Cortex of kidney (tissue), 1 donor: ENCODE measurements around the gene SMPX.

Experiments used
- DNase-seq: peaks from one replicate; lab custom pipeline; 2025; lab: John Stamatoyannopoulos, UW

The SMPX gene

DNA sequence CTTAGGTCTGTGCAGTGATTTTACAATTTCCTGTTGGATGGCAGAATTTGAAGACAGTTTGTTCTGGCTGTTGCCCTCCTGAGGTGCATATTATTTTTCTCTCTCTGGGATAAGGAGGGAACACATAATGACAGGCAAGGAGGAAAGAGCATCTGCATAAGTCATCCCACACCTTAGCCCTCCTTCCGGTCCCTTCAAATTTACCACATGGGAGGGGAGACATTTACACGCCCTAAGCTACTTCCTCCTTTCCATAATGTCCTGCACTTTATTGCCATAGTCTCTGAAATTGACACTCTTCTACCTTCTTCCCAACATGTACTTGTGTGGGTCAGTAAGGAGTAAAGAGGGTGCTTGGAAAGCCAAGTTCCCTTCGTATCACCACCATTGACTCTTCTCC lies 13.9 kb downstream of the SMPX start:
- DNase-seq: no peak

DNA sequence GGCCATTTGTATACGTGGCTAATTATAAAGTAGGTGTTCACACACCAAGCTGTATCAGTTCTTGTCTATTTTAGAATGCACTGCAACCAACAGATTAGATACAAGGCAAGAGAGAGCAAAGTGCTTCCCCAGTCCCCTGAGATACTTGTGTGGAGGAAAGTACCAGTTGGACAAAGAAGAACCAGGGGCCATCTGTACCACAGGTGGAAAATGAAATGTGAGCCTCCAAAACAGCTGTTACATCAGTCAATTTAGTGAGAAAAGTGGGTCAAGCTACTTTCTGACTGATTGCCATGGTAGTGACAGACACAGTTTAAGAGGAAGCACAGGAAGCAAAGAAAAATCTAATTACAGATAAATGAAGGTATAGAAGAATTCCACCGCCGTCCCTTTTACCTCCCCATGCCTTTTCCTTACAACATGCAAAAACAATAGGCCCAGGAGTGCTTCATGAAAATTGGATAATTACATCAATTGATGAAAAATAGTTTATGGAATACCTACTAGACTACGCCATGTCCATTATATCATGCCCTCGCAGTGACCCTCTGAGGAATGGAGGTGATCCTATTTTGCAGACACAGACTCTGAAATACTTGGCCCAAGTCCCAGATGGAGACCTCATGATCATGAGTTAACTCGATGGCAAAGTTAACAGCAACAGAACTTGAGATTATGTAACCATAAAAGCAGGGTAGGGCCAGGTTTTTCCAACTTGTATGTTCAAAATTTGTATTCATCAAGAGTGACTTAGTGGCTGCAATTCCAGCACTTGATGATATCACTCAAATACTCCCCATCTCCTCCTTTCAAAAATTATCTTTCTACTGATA lies 15.8 kb downstream of the SMPX start:
- no peak for DNase-seq

DNA sequence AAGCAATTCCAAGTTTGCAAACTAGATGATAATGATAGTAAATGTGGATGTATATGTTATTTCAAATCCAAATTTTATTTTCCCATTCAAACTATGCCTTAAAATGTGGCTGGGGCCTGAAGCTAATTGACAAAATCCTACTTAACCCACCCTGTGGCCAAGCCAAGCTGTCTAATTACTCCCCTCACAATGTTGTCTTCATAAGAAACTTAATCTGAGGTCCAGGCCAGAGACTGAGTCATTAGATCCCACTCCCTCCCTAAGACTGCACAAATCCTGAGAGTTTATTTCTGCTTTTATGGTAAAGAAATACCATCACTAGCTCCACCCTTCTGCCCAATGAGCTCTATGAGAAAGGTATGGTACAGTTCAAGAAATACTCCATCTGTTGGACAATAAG lies 16.6 kb downstream of the SMPX start:
- DNase-seq: no peak

DNA sequence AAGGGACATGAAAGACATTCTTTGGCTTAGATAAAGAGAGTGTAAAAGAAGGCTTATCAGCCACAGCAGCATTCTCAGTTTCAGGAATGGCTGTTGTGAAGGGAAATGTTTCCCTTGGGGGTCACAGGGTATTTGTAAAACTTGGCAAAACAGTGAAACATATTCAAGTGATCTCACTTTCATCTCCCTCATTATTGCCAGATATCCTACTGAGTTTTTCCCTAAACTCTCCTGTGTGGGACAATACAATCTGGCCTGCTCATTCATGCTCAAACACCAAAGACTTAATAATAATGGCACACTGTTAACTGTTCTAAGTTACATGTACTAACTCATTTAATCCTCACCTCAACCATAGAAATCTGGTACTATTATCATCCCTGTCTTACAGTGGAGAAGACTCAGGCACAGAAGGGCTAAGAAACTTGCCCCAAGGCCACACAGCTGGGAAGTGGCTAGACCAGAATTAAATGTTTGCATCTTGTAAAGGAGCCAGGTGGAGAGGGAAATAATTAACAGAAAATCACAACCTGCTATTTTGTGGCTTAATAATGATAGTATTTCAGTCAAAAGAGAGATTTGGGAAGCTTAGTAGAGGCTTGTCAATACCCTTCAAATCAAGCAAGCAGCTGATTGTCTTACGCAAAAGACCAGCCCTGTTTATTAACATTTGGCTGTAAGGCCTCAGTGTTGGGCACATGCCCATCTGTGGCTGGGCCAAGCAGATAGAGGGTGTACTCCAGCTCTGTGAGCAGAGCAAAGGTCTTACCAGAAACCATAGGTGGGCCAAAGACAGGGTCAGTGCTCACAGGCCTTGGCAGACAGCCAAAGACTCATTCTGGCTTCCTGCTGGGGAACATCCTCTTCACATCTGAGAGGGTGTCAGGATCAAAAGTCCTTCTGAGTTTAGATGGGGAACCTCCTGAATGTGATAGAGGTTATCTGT lies 17.3 kb downstream of the SMPX start:
- no peak for DNase-seq

DNA sequence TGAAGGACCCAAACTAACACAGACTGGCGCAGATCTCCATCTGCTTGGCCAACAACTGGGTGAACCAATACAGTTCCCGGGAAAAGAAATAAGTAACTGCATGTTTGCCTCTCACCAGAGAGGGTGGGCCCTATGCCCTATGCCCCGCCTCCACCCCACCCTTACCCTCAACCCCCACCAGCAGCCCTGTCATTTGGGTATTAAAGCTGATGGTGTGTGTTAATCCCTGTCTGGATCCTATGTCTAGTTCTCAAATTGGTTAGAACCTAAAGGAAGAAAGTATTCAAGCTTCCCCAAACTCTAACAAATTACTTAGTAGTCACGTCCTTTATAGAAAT lies 19.0 kb downstream of the SMPX start:
- DNase-seq: no peak

DNA sequence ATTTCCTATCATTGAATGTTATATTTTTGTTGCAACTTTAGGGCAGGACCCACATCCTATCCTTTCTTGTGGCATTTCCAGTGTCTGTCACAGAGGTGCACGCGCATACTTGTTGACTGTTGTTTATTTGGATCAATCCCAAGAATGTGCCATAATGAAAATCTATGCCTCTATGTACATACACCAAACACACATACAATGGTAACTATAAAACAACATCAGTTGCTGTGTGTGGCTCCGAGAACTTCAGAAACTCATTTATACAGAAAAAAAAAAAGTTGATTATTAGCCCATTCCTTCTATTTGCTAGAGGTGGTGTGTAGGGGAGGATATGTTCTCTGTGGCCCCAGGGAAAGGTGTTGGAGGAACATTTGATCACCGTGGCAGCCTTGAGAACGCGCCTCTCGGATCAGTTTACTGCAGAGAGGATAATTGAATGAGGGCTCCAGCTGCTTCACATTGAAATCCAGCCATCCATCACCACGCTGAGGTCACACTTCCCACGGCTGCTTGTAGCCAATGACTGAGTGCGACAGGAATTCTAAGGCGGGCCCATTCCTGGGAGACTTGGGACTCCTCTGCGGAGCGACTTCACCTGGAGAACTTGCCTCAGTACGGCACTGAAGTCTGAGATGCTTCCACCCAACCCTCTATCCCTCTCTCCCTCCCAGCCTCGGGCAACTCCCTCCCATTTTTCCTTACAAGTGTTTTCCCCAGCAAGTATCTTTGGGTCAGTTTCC lies 19.5 kb downstream of the SMPX start:
- DNase-seq: no peak

DNA sequence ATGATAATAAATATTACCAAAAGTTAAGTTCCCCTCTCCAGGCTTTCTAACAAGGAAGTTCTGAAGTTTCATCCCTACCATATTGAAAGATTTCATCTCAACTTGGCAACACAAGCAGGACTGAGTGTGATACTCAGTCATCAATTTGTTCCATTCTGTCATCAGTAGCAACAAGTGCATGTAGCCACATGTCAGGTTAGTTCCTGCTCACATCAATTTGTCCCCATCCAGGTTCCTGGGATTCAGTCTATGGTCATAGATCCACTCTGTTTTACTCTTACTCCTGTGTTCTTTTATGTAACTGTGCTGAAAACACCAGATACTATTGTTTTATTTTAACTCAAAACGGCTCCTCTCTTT lies 22.2 kb downstream of the SMPX start:
- DNase-seq: no peak

DNA sequence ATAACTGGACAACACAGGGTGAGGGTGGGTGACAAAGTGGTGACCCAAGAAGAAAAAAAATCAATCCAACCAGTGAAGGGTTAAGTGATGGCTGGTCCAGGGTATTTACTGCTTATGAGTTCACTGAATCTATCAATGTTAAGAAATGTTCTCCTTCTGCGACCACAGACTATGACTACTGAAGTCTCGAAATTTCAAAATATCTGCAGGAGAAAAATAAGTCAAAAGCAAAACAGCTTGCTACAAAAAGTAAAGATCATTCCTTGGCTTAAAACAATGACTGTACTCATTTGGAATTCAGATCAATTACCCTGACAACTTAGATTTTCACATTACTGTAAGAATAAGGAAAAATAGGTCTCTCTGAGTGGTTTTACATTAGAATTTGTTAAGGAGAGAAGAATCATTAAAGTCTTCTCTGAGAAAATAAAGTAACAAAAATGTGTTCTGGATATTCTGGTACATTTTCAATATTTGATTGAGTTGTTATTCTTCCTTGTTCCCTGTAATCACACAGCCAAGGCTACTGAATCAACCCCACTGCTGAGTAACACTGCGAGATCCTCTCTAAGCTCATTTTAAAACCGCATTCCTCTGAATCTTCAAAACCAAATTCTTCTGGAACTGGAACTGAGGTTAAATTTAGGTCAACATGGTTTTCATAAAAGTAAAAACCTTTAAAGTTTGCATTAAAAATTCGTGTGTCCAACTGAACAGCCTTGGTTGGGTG lies 22.7 kb downstream of the SMPX start:
- DNase-seq: no peak

DNA sequence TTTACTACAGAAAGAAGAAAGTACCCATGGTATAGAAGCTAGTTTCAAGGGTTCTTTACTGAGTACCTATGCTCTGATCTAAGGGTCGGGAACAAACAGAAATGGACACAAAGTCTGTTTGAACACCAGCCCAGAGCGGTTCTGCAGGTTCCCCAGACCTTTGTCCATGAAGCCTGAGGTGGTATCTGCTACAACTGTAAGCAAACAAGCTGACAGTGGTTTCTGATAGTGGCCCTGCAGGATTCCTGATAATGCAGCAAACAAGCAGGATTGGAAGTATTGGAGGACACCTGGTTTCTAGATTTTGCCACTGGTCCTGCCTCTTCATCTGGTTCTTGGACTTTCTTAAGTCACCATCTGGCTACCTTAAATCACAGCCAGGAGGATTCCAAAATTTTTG lies 23.7 kb downstream of the SMPX start:
- no peak for DNase-seq

DNA sequence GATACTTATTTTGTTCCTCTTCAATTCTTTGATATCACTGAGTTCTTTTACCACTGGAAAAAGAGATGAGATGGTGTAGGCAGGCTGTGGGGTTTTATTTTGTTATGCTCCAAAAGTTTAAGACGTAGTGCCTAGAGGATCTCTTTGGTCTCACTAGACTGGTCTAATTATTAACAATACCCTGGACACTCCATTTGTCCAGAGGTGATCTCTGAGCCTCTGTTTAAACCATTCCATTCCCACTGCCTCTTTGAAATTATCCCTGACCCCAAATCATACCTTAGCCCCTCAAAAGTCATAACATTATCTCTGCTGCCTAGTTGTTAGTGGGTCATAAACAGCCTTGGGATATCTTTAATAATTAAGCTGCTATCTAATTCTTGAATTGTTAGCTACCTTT lies 24.2 kb downstream of the SMPX start:
- DNase-seq: no peak

DNA sequence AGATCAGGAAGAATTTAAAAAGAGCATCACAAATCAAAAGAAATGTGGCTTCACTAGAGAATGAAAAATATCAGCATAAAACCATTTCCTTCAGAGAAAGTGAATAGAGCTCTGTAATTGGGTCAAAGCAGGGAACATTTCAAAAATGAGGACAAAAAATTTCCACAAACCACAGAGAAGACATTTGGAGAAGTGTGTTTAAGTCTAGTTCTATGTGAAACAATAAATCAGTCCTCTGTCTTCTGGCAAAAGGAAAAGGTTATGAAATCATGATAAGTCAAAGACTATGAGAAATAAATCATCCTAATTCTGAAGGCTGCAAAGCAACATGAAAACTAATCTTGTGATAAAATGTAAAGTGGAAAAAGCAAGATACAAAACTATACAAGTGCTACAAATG lies 27.9 kb downstream of the SMPX start:
- no peak for DNase-seq

DNA sequence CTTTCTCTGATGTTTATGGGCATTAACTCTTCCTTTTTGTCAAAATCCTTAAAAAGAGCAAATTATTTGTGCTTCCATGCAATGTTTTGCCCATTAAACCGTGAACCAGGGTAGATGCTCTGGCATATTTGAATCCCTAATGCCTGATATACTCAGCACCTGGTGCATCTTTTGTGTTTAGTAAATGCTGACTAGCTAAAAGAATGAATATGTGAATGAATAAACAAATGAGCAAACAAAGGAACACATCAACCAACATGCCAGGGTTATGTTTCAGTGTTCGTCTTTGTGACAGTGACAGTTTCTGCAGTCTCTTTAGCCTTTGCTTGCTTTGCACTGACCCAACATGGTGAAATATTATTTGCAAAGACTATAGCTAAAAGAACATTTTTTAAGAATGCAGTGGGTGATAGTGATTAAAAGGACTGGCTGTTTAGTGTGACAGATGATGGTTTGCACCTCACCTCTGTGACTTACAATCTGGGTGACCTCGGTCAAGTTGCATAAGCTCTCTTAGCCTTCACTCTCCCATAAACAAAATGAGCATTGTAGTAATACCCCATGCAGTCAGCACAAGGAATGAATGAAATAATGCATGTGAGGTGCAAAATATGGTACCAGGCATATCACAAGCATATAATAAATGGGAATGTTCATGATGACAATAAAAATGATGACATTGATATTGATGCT lies 29.5 kb downstream of the SMPX start:
- DNase-seq: no peak

DNA sequence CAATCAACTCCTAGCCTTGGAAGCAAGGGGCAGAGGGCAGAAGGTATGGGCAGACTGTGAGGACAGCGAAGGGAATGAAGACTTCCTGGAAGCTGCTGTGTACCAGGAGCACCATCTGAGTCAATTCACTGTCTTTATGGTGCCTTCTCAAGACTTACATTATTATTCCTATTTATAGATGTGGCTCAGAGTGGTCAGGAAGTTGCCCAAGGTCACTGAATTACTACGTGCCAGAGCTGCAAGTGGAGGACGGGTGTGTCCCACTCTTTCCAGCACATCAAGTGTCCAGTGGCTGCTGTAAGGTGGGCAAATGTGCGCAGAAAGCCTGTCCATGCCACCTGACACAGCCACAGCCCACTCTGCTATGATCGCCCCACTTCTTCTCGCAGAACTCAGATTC lies 32.0 kb downstream of the SMPX start:
- no peak for DNase-seq

DNA sequence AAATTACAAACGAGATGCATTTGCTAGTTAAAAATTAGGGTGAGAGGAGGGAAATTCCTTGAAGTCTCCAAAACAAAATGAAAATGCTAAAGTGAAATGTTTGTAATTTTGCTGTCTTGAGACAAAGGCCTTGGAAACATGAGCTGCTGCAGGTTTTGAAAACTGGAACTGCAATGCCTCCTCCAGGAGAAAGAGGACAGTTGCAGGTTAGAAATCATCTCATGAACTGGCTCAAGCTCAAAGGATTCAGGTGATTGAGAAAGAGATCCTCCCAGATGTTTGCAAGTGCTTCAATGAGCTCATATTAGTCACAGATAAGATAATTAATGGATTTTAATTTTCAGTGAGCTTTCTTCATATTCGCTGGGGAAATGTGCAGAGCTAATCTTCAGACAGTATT lies 32.4 kb downstream of the SMPX start:
- DNase-seq: no peak

DNA sequence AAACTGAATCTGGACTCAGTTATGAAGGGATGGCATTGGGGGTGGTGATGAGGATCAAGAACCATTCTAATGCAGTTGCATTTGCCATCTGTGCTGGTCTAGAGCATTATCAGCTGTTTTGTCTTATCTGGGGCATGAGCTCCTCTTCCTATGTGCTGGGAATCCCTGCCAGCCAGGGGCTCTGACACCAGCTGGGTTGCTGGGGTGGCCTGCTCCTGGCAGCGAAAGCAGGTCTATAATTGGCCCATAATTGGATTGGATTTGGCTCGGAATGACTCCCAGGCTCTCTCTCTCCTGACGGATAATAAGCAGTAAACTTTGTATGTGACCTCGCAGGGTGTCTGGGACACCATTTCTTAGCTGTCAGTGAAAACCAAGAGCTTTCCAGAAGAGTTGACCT lies 34.1 kb downstream of the SMPX start:
- DNase-seq: no peak

DNA sequence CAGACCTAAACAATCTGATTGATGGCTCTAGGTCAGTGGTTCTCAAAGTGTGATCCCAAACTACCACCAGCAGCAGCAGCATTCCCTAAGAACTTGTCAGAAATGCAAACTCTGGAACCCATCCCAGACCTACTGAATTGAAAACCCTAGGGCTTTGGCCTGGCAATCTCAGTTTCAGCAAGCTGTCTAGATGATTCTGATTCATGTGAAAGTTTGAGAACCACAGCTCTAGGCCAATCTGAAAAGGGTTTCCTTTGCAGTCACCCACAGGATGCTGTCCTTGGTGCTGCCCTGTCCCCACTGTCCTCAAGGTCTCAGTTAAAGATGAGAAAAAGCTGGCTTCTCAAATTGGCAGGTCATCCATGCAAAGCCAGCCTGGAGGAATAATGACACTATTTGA lies 34.8 kb downstream of the SMPX start:
- no peak for DNase-seq

DNA sequence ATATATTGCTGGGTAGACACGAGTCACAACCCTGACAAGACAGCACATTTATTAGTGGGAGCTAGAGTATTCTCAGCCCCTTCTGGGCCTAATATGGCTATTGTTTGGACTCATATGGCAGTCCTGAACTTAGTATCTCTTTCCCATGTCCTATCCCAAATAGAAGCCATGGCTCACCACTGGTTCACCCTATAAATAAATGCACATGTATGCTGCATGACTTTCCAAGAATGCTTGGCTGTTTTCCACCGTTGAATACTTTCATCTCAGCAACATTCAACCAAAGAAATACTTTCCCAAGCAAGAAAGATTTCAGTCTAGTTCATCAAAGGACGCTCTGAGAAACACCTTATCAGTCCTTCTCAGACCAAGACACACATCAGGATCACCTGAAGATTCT lies 36.7 kb downstream of the SMPX start:
- no peak for DNase-seq

DNA sequence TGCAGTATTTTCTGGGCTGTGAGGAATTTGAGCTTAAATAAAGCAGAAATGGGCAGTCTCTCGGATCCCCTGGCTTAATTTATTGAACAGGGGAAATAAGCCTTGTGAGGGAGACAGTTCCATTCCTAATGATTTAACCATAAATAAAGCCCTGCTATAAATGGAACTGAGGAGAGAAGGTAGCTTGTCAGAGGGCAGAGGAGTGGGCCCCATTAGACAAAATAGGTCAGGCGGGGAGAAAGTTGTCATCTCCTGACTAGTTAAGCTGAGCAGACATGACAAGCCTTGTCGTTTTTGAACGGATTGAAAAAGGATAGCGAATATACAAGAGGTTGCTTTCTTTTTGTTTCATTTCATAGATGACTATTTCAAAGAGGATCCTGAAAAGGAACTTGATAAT lies 39.3 kb downstream of the SMPX start:
- no peak for DNase-seq

DNA sequence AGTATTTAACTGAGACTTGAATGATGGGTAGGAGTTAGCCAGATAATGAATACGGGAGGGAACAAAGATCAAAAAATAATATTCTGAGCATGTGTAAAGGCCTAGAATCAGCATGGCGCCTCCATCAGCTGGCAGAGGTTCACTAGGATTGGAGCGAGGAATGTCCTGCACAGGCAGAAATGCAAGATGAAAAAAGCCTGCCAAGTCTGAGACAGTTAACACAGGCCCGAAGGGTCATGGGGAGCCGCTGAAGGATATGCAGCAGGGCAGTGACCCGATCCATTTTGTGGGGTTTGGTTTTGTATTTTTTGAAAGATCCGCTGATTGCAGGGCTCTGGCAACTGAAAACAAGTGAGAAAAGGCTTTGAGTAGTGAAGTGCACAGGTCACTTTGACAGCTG lies 40.1 kb downstream of the SMPX start:
- no peak for DNase-seq

DNA sequence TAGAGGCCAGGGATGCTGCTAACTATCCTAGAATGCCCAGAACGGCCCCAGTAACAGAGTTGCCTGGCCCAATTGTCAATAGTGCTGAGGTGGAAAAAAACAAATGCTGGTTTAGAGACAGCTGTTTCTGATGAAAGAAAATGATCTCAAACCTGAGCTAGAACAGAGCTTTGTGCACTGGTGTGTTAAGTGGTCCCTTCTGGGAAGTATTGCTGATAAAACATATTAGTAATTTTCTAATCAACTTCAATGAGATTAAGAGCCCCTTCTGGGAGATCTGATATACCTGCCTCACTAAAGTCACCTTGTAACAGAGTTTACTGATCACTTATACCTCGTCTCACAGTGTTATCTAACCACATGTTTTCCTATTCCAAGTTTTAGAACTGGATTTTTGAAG lies 42.1 kb downstream of the SMPX start:
- DNase-seq: no peak

DNA sequence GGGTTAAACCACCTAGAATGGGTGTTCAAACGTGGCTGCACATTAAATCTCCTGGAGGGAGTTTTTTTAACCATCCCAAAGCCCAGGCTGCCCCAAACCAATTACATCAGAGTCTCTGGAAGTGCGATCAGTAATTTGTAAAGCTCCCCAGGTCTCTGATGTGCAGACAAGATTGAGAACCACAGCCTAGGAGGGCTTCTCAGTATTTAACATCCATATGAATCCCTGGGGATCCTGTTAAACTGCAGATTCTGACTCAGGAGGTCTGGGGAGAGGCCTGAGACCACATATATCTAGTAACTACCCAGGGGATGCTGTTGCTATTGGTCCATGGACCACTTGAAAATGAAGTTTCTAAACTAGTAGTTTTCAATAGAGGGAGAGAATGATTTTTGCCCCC lies 42.6 kb downstream of the SMPX start:
- DNase-seq: no peak

DNA sequence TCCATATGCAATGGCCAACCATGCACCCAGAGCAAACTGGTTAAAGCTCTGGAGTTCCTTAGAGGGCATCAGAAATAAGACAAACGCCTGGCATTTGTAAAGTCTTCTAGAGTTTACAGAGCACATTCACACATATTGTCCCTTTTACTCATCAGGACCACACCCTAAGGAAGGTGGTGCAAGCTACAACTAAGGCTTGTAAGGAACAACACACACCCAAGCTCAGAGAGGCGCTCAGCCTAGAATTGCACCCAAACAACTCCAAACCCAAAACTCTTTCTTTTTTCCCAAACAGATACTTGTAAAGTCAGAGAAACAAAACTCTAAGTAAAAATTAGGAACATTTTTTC lies 46.1 kb downstream of the SMPX start:
- DNase-seq: no peak
